Glomerular endothelial cell (primary cell): ENCODE results near the gene MOGAT2. TPM values are rescaled to one million over a fixed set of nuclear protein-coding genes. Genes with fewer than 3 reads are reported as not detected.
"Not testable (repeated sequence)": the region's sequence is repeated elsewhere in the genome, so short reads cannot be mapped to it uniquely, and the experiment has no call there.

Experiments
- DNase-seq: peaks from one replicate; pipeline ENCODE4 v3.0.0-alpha.2; 2011; ENCODE audit warnings: low read depth, low spot score; ENCODE audit errors: extremely low read depth
- total RNA-seq: library from RNA; depleted of rRNA; stranded (reverse); fragments of >200 nt; gene quantifications from 2 replicates; pipeline ENCODE4 v1.2.3, GENCODE V29; 2015

MOGAT2 gene
- total RNA-seq, 1 donor from 2014 or later: not detected

GRCh38 chr11:75748729-75749273, 31.2 kb downstream of the MOGAT2 start:
- not testable (repeated sequence) for DNase-seq

GRCh38 chr11:75754933-75755332, 37.3 kb downstream of the MOGAT2 start:
- not testable (repeated sequence) for DNase-seq

- no peak for DNase-seq
Observed at GRCh38 chr11:75757651-75758050, 40.0 kb downstream of the MOGAT2 start.

GRCh38 chr11:75759832-75760231, 42.2 kb downstream of the MOGAT2 start:
- no peak for DNase-seq

- DNase-seq: no peak
Observed at GRCh38 chr11:75760243-75760642, 42.6 kb downstream of the MOGAT2 start.

GRCh38 chr11:75760710-75761493, 43.3 kb downstream of the MOGAT2 start:
- DNase-seq: no peak

GRCh38 chr11:75762158-75762557, 44.5 kb downstream of the MOGAT2 start:
- no peak for DNase-seq

GRCh38 chr11:75762885-75763284, 45.2 kb downstream of the MOGAT2 start:
- DNase-seq: no peak

GRCh38 chr11:75763846-75764245, 46.2 kb downstream of the MOGAT2 start:
- DNase-seq: no peak

- DNase-seq: no peak
Observed at GRCh38 chr11:75765116-75765515, 47.5 kb downstream of the MOGAT2 start.

GRCh38 chr11:75766443-75767227, 49.0 kb downstream of the MOGAT2 start:
- no peak for DNase-seq

GRCh38 chr11:75767228-75767572, 49.6 kb downstream of the MOGAT2 start:
- DNase-seq: no peak

GRCh38 chr11:75767793-75768111, 50.1 kb downstream of the MOGAT2 start:
- DNase-seq: no peak

- DNase-seq: no peak
Observed at GRCh38 chr11:75768112-75768908, 50.7 kb downstream of the MOGAT2 start, which contains the start of gene DGAT2. Gene DGAT2 (plus strand): TSS chr11:75768778. CDS start chr11:75768992, 214 bp downstream.

- DNase-seq: no peak
Observed at GRCh38 chr11:75768909-75769771, 51.5 kb downstream of the MOGAT2 start.

- DNase-seq: no peak
Observed at GRCh38 chr11:75770102-75770501, 52.5 kb downstream of the MOGAT2 start.

GRCh38 chr11:75771646-75772410, 54.2 kb downstream of the MOGAT2 start:
- no peak for DNase-seq

- DNase-seq: no peak
Observed at GRCh38 chr11:75773595-75774353, 56.1 kb downstream of the MOGAT2 start.

GRCh38 chr11:75775056-75775455, 57.4 kb downstream of the MOGAT2 start:
- DNase-seq: no peak
